Dendritic cell treated with granulocyte-macrophage colony-stimulating factor and Interleukin-4, amounts not matched to agents 40 ng/mL and 50 ng/mL, for 4 days (primary cell): ENCODE results near the gene UBE2H.
"Not testable (repeated sequence)": the region's sequence is repeated elsewhere in the genome, so short reads cannot be mapped to it uniquely, and the experiment has no call there.

ENCODE experiments used
- H3K27ac Mint-ChIP-seq: one replicate; pipeline ENCODE4 v1.8.0; 2022; ENCODE audit warnings: mild to moderate bottlenecking, mixed read lengths
- H3K27me3 Mint-ChIP-seq: one replicate; pipeline ENCODE4 v1.8.0; 2022; ENCODE audit warnings: mild to moderate bottlenecking, mixed read lengths
- H3K36me3 Mint-ChIP-seq: one replicate; pipeline ENCODE4 v1.8.0; 2022; ENCODE audit warnings: low read depth, mixed read lengths
- H3K4me1 Mint-ChIP-seq: one replicate; pipeline ENCODE4 v1.8.0; 2022; ENCODE audit warnings: low read depth, mixed read lengths
- H3K4me3 Mint-ChIP-seq: one replicate; pipeline ENCODE4 v1.8.0; 2022; ENCODE audit warnings: mild to moderate bottlenecking, moderate library complexity, mixed read lengths
- H3K9me3 Mint-ChIP-seq: one replicate; pipeline ENCODE4 v1.8.0; 2022; ENCODE audit warnings: mixed read lengths
- intact Hi-C: fragments of 100-400 bp; cut with micrococcal nuclease; formaldehyde crosslinking; loops from one replicate; pipeline ENCODE4 v1.15.0; 2022

Gene UBE2H

GRCh38 chr7:129845178-129845971 lies 107.4 kb downstream of the UBE2H start:
- H3K4me1 Mint-ChIP-seq: peaks cover 24% of the 10 kb centered on the region
- intact Hi-C loops: no loop called here
- H3K27me3 Mint-ChIP-seq: no peaks in the 10 kb centered on the region
- H3K36me3 Mint-ChIP-seq: peaks cover 21% of the 10 kb centered on the region
- H3K9me3 Mint-ChIP-seq: no peaks in the 10 kb centered on the region
- no peak overlapping the region for H3K27ac Mint-ChIP-seq
- H3K4me3 Mint-ChIP-seq: no peak overlapping the region

GRCh38 chr7:129843978-129844840 lies 108.6 kb downstream of the UBE2H start:
- H3K36me3 Mint-ChIP-seq: peaks cover 20% of the 10 kb centered on the region
- peaks cover 24% of the 10 kb centered on the region for H3K4me1 Mint-ChIP-seq
- no peaks in the 10 kb centered on the region for H3K9me3 Mint-ChIP-seq
- H3K27me3 Mint-ChIP-seq: no peaks in the 10 kb centered on the region
- no peak overlapping the region for H3K27ac Mint-ChIP-seq
- no peak overlapping the region for H3K4me3 Mint-ChIP-seq
- intact Hi-C loops: no loop called here

GRCh38 chr7:129843365-129843898 lies 109.3 kb downstream of the UBE2H start:
- Mint-ChIP-seq H3K4me3 (no peak overlapping the region), H3K9me3 (no peaks in the 10 kb centered on the region), H3K36me3 (peaks cover 27% of the 10 kb centered on the region), H3K27ac (no peak overlapping the region), H3K4me1 (peaks cover 24% of the 10 kb centered on the region), H3K27me3 (no peaks in the 10 kb centered on the region)
- intact Hi-C loops: no loop called here

GRCh38 chr7:129841465-129841864 lies 111.3 kb downstream of the UBE2H start:
- Mint-ChIP-seq H3K4me3 (no peak overlapping the region), H3K27me3 (no peaks in the 10 kb centered on the region), H3K36me3 (peaks cover 34% of the 10 kb centered on the region), H3K27ac (no peak overlapping the region), H3K4me1 (peaks cover 10% of the 10 kb centered on the region), H3K9me3 (no peaks in the 10 kb centered on the region)
- intact Hi-C loops: no loop called here

- intact Hi-C loops: no loop called here
- Mint-ChIP-seq H3K4me1 (peaks cover 4% of the 10 kb centered on the region), H3K36me3 (peaks cover 40% of the 10 kb centered on the region), H3K4me3 (no peak overlapping the region), H3K9me3 (no peaks in the 10 kb centered on the region), H3K27ac (no peak overlapping the region), H3K27me3 (no peaks in the 10 kb centered on the region)
These were observed 112.0 kb downstream of the UBE2H start for GRCh38 chr7:129840757-129841156.

- Mint-ChIP-seq H3K27ac (no peak overlapping the region), H3K9me3 (no peaks in the 10 kb centered on the region), H3K36me3 (peaks cover 64% of the 10 kb centered on the region), H3K4me3 (no peak overlapping the region), H3K4me1 (no peaks in the 10 kb centered on the region), H3K27me3 (no peaks in the 10 kb centered on the region)
- intact Hi-C loops: no loop called here
These were observed 115.8 kb downstream of the UBE2H start for GRCh38 chr7:129836983-129837382.

- Mint-ChIP-seq H3K36me3 (peaks cover 70% of the 10 kb centered on the region), H3K27ac (no peak overlapping the region), H3K9me3 (no peaks in the 10 kb centered on the region), H3K4me3 (no peak overlapping the region), H3K27me3 (no peaks in the 10 kb centered on the region), H3K4me1 (peaks cover under 1% of the 10 kb centered on the region)
- intact Hi-C loops: no loop called here
These were observed 117.2 kb downstream of the UBE2H start for GRCh38 chr7:129835569-129835968.

- intact Hi-C loops, H3K27ac Mint-ChIP-seq, H3K9me3 Mint-ChIP-seq, H3K27me3 Mint-ChIP-seq, H3K4me3 Mint-ChIP-seq: not testable (repeated sequence)
- Mint-ChIP-seq H3K4me1 (peaks cover 11% of the 10 kb centered on the region), H3K36me3 (peaks cover 57% of the 10 kb centered on the region)
These were observed 119.4 kb downstream of the UBE2H start for GRCh38 chr7:129833353-129833752.

GRCh38 chr7:129832701-129833227 lies 120.0 kb downstream of the UBE2H start:
- Mint-ChIP-seq H3K4me1 (peaks cover 11% of the 10 kb centered on the region), H3K36me3 (peaks cover 55% of the 10 kb centered on the region), H3K9me3 (no peaks in the 10 kb centered on the region), H3K27me3 (peaks cover 4% of the 10 kb centered on the region), H3K4me3 (no peak overlapping the region), H3K27ac (no peak overlapping the region)
- intact Hi-C loops: no loop called here

- Mint-ChIP-seq H3K27me3 (peaks cover 4% of the 10 kb centered on the region), H3K4me3 (no peak overlapping the region), H3K36me3 (peaks cover 51% of the 10 kb centered on the region), H3K9me3 (no peaks in the 10 kb centered on the region), H3K27ac (no peak overlapping the region), H3K4me1 (peaks cover 11% of the 10 kb centered on the region)
- intact Hi-C loops: no loop called here
These were observed 120.5 kb downstream of the UBE2H start for GRCh38 chr7:129832282-129832681.

- intact Hi-C loops: no loop called here
These were observed 121.2 kb downstream of the UBE2H start for GRCh38 chr7:129831424-129832058.

GRCh38 chr7:129830949-129831348 lies 121.8 kb downstream of the UBE2H start:
- intact Hi-C loops: loop anchor here (1.0 kb wide), 1 partner anchor 179 kb away; no protein-coding TSS in a partner anchor
- no peak overlapping the region for H3K27ac Mint-ChIP-seq
- H3K9me3 Mint-ChIP-seq: no peaks in the 10 kb centered on the region
- H3K36me3 Mint-ChIP-seq: peaks cover 38% of the 10 kb centered on the region
- peaks cover 7% of the 10 kb centered on the region for H3K27me3 Mint-ChIP-seq
- no peak overlapping the region for H3K4me3 Mint-ChIP-seq
- peaks cover 11% of the 10 kb centered on the region for H3K4me1 Mint-ChIP-seq

More at GRCh38 chr7:129831424-129832058, 121.2 kb downstream of the UBE2H start:
- H3K9me3 Mint-ChIP-seq: no peaks in the 10 kb centered on the region
- H3K4me1 Mint-ChIP-seq: peaks cover 11% of the 10 kb centered on the region
- no peak overlapping the region for H3K4me3 Mint-ChIP-seq
- peaks cover 4% of the 10 kb centered on the region for H3K27me3 Mint-ChIP-seq
- H3K27ac Mint-ChIP-seq: no peak overlapping the region
- peaks cover 44% of the 10 kb centered on the region for H3K36me3 Mint-ChIP-seq

GRCh38 chr7:129829737-129830631 lies 122.8 kb downstream of the UBE2H start:
- peak overlapping the region; percentile 25 for H3K27ac Mint-ChIP-seq
- intact Hi-C loops: loop anchor here (1.0 kb wide), 1 partner anchor 180 kb away; no protein-coding TSS in a partner anchor
- peaks cover 39% of the 10 kb centered on the region for H3K36me3 Mint-ChIP-seq
- peaks cover 18% of the 10 kb centered on the region for H3K4me1 Mint-ChIP-seq
- peak overlapping the region; percentile 6 for H3K4me3 Mint-ChIP-seq
- no peaks in the 10 kb centered on the region for H3K9me3 Mint-ChIP-seq
- H3K27me3 Mint-ChIP-seq: peaks cover 12% of the 10 kb centered on the region
